Measurements from ENCODE around the gene EHBP1.

GRCh38 chr2:62708751-62709150 lies 3.2 kb downstream of the EHBP1 start:
- TF ChIP-seq YY1 (IDR thresholded peaks at IDR 0.05; ENCODE audit: insufficient read depth, insufficient read length), result no peak
- no peak for TF ChIP-seq ZNF274 (IDR thresholded peaks at IDR 0.05; ENCODE audit: low read depth, low read length)
